Calu3 (cell line): ENCODE data around the gene ATG7. TPM values are rescaled to one million over a fixed set of nuclear protein-coding genes. Genes with fewer than 3 reads are reported as not detected.

Source experiments
- BruUV-seq: library from RNA; stranded (reverse); fragments of 400-500 nt; replicated peaks from 2 replicates; lab custom pipeline; 2021; lab: Mats Ljungman, UMichigan
- CTCF ChIA-PET: fragments of 300-600 bp; sonication (Branson Sonifier 250); formaldehyde crosslinking; loops from one replicate; lab custom pipeline; 2022; ENCODE audit warnings: antibody characterized with exemption; lab: Charles Lee
- DNase-seq: peaks from one replicate; pipeline ENCODE4 v3.0.0; 2022
- H3K27ac Mint-ChIP-seq: one replicate; pipeline ENCODE4 v1.8.0; 2022; ENCODE audit warnings: mixed read lengths; ENCODE audit not compliant: unreplicated experiment
- H3K27me3 Mint-ChIP-seq: one replicate; pipeline ENCODE4 v1.8.0; 2022; ENCODE audit warnings: mixed read lengths; ENCODE audit not compliant: unreplicated experiment
- H3K36me3 Mint-ChIP-seq: one replicate; pipeline ENCODE4 v1.8.0; 2022; ENCODE audit warnings: mild to moderate bottlenecking, moderate library complexity, mixed read lengths; ENCODE audit not compliant: insufficient read depth, unreplicated experiment
- H3K4me1 Mint-ChIP-seq: one replicate; pipeline ENCODE4 v1.8.0; 2022; ENCODE audit warnings: mild to moderate bottlenecking, low read depth, mixed read lengths; ENCODE audit not compliant: unreplicated experiment
- H3K4me3 Mint-ChIP-seq: one replicate; pipeline ENCODE4 v1.8.0; 2022; ENCODE audit warnings: mild to moderate bottlenecking, low read depth, moderate library complexity, mixed read lengths; ENCODE audit not compliant: unreplicated experiment
- H3K9me3 Mint-ChIP-seq: one replicate; pipeline ENCODE4 v1.8.0; 2022; ENCODE audit warnings: low read depth, mixed read lengths; ENCODE audit not compliant: unreplicated experiment
- CTCF ChIP-seq: fragments of 200-600 bp; IDR thresholded peaks from one replicate; pipeline ENCODE4 v1.8.0; 2022; ENCODE audit warnings: antibody characterized with exemption; ENCODE audit not compliant: unreplicated experiment
- intact Hi-C: fragments of 100-400 bp; cut with micrococcal nuclease; formaldehyde crosslinking; loops from one replicate; pipeline ENCODE4 v1.10.0; 2022; ENCODE audit not compliant: unreplicated experiment
- total RNA-seq: library from RNA; stranded (reverse); gene quantifications from 2 replicates; pipeline ENCODE4 v1.2.3, GENCODE V29; 2022

The ATG7 gene
- total RNA-seq, 1 experiment from 2014 or later: 37.3 TPM

DNA sequence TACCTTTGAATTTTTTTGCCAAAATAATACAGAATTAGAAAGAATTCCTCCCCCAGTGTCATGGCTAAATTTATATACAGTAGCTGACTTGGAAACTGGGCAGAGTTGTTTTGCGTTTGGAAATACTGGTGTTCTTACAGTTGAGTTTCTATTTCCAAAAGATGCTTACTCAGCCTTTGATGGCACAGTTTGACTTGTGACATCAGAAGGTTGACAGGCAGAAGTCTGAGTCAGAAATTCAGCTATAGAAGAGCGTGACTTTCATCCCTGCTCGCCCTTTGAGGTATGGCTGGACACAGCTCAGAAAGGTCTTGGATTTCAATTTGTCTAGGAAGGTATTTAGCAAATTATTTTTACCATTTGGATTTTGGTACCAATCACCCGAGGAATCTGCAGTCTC, 195.7 kb downstream of the ATG7 start:
- no peak for DNase-seq
- intact Hi-C loops: no loop called here
- H3K27ac Mint-ChIP-seq: no peak overlapping the region
- no peaks in the 10 kb centered on the region for H3K4me1 Mint-ChIP-seq
- H3K4me3 Mint-ChIP-seq: no peak overlapping the region
- no peaks in the 10 kb centered on the region for H3K9me3 Mint-ChIP-seq
- no peak for TF ChIP-seq CTCF
- no peaks in the 10 kb centered on the region for H3K27me3 Mint-ChIP-seq
- H3K36me3 Mint-ChIP-seq: no peaks in the 10 kb centered on the region
- no TSS peak for BruUV-seq
- CTCF ChIA-PET: no interaction called here

- no peak overlapping the region for H3K27ac Mint-ChIP-seq
- CTCF ChIA-PET: interaction anchor here (0.6 kb wide), 1 partner anchor 51 kb away, joined by 4 read pairs; no protein-coding TSS in a partner anchor
- H3K9me3 Mint-ChIP-seq: no peaks in the 10 kb centered on the region
- H3K36me3 Mint-ChIP-seq: peaks cover 7% of the 10 kb centered on the region
- DNase-seq: no peak
- no peaks in the 10 kb centered on the region for H3K4me1 Mint-ChIP-seq
- no peak for TF ChIP-seq CTCF
- no peak overlapping the region for H3K4me3 Mint-ChIP-seq
- H3K27me3 Mint-ChIP-seq: no peaks in the 10 kb centered on the region
- intact Hi-C loops: no loop called here
- no TSS peak for BruUV-seq
Measured at GRCh38 chr3:11470031-11470853, 198.0 kb downstream of the ATG7 start.

GRCh38 chr3:11475324-11475723, 203.1 kb downstream of the ATG7 start:
- Mint-ChIP-seq H3K27ac (no peak overlapping the region), H3K4me1 (peaks cover 12% of the 10 kb centered on the region), H3K9me3 (no peaks in the 10 kb centered on the region), H3K27me3 (no peaks in the 10 kb centered on the region), H3K36me3 (peaks cover 14% of the 10 kb centered on the region), H3K4me3 (no peak overlapping the region)
- no peak for TF ChIP-seq CTCF
- no peak for DNase-seq
- intact Hi-C loops: no loop called here
- CTCF ChIA-PET: no interaction called here
- no TSS peak for BruUV-seq

DNA sequence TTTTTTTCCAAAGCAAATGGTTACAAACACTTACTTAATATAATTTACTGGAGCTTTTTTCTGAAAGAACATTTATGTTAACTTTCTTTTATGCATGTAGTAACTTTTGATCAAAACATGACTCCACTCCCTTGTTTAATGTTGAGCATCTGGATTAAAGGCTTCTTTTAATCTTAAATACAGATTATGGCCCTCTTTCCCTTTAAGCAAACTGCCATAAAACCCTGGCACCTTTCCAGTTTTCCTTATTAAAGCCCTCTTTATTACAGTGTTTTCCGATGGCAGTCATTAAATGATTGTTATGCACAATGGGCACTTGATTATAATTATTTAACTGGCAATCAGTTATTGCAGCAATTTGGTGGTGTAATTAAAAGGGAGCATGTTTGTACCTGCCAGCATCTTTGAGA, 204.5 kb downstream of the ATG7 start:
- intact Hi-C loops: no loop called here
- peaks cover 12% of the 10 kb centered on the region for H3K4me1 Mint-ChIP-seq
- no peaks in the 10 kb centered on the region for H3K27me3 Mint-ChIP-seq
- CTCF ChIA-PET: interaction anchor here (0.6 kb wide), 2 partner anchors 36 to 656 kb away, joined by 4 to 5 read pairs; no protein-coding TSS in a partner anchor
- BruUV-seq: no TSS peak
- peaks cover 14% of the 10 kb centered on the region for H3K36me3 Mint-ChIP-seq
- no peak for DNase-seq
- no peak overlapping the region for H3K27ac Mint-ChIP-seq
- H3K4me3 Mint-ChIP-seq: no peak overlapping the region
- H3K9me3 Mint-ChIP-seq: no peaks in the 10 kb centered on the region
- no peak for TF ChIP-seq CTCF
